H9 (cell line): ENCODE measurements around the gene ZNRF1. TPM values are rescaled to one million over a fixed set of nuclear protein-coding genes. Genes with fewer than 3 reads are reported as not detected.

Experiments
- DNase-seq: peaks from one replicate; pipeline ENCODE4 v3.0.0-alpha.2; 2017
- H2AFZ ChIP-seq: one replicate; pipeline ENCODE4 v1.6.1; 2013; ENCODE audit warnings: mild to moderate bottlenecking, low read length, control low read depth, moderate library complexity
- H2AK5ac ChIP-seq: 2 replicates; pipeline ENCODE4 v1.6.1; 2013; ENCODE audit warnings: low read length, control low read depth, mixed read lengths; ENCODE audit not compliant: insufficient read length
- H2BK120ac ChIP-seq: one replicate; pipeline ENCODE4 v1.6.1; 2013; ENCODE audit warnings: low read depth, mild to moderate bottlenecking, low read length, control low read depth, inconsistent platforms; ENCODE audit not compliant: poor library complexity, severe bottlenecking
- H2BK12ac ChIP-seq: 2 replicates; pipeline ENCODE4 v1.6.1; 2013; ENCODE audit warnings: low read length, control low read depth, mixed read lengths, low read depth; ENCODE audit not compliant: insufficient read length
- H2BK15ac ChIP-seq: 2 replicates; pipeline ENCODE4 v1.6.1; 2013; ENCODE audit warnings: low read depth, low read length, control low read depth
- H2BK20ac ChIP-seq: one replicate; pipeline ENCODE4 v1.6.1; 2013; ENCODE audit warnings: low read depth, mild to moderate bottlenecking, low read length, control low read depth, inconsistent platforms; ENCODE audit not compliant: poor library complexity, severe bottlenecking
- H2BK5ac ChIP-seq: 2 replicates; pipeline ENCODE4 v1.6.1; 2013; ENCODE audit warnings: low read length, control low read depth, mixed read lengths; ENCODE audit not compliant: insufficient read length
- H3K14ac ChIP-seq: 2 replicates; pipeline ENCODE4 v1.6.1; 2013; ENCODE audit warnings: low read length, control low read depth; ENCODE audit not compliant: insufficient read depth
- H3K18ac ChIP-seq: 2 replicates; pipeline ENCODE4 v1.6.1; 2013; ENCODE audit warnings: low read depth, mild to moderate bottlenecking, mixed read lengths, low read length, control low read depth; ENCODE audit not compliant: insufficient read length
- H3K23ac ChIP-seq: 2 replicates; pipeline ENCODE4 v1.6.1; 2013; ENCODE audit warnings: low read length, control low read depth, mixed read lengths, low read depth; ENCODE audit not compliant: insufficient read length
- H3K23me2 ChIP-seq: 2 replicates; pipeline ENCODE4 v1.6.1; 2013; ENCODE audit warnings: low read depth, mild to moderate bottlenecking, mixed read lengths, low read length, control low read depth; ENCODE audit not compliant: insufficient read length, poor library complexity, severe bottlenecking
- H3K27ac ChIP-seq: 2 replicates; pipeline ENCODE4 v1.5.1; 2013; ENCODE audit warnings: low read length, control low read depth, mixed read lengths, low read depth; ENCODE audit not compliant: insufficient read length
- H3K27me3 ChIP-seq: 2 replicates; pipeline ENCODE4 v1.6.1; 2013; ENCODE audit warnings: low read length, control low read depth, inconsistent platforms; ENCODE audit not compliant: insufficient read depth
- H3K4ac ChIP-seq: 2 replicates; pipeline ENCODE4 v1.6.1; 2013; ENCODE audit warnings: low read depth, mild to moderate bottlenecking, control low read depth, inconsistent platforms, low read length, moderate library complexity
- H3K4me1 ChIP-seq: 2 replicates; pipeline ENCODE4 v1.6.1; 2013; ENCODE audit warnings: low read length, control low read depth, inconsistent platforms; ENCODE audit not compliant: insufficient read depth
- H3K4me2 ChIP-seq: 2 replicates; pipeline ENCODE4 v1.6.1; 2013; ENCODE audit warnings: low read length, control low read depth, mixed read lengths; ENCODE audit not compliant: insufficient read length, insufficient read depth
- H3K56ac ChIP-seq: 2 replicates; pipeline ENCODE4 v1.6.1; 2013; ENCODE audit warnings: low read depth, mild to moderate bottlenecking, mixed read lengths, low read length, control low read depth; ENCODE audit not compliant: insufficient read length
- H3K79me1 ChIP-seq: 2 replicates; pipeline ENCODE4 v1.6.1; 2013; ENCODE audit warnings: low read depth, mild to moderate bottlenecking, moderate library complexity, low read length, control low read depth, inconsistent platforms; ENCODE audit not compliant: insufficient read depth, poor library complexity, severe bottlenecking
- H3K79me2 ChIP-seq: 2 replicates; pipeline ENCODE4 v1.6.1; 2013; ENCODE audit warnings: low read length, control low read depth, inconsistent platforms; ENCODE audit not compliant: insufficient read depth
- H3K9ac ChIP-seq: 2 replicates; pipeline ENCODE4 v1.6.1; 2013; ENCODE audit warnings: low read length, control low read depth, mixed read lengths; ENCODE audit not compliant: insufficient read length; ENCODE audit errors: extremely low read depth
- H3K9me3 ChIP-seq: one replicate; pipeline ENCODE4 v1.6.1; 2013; ENCODE audit warnings: low read depth, low read length, inconsistent platforms; ENCODE audit not compliant: control insufficient read depth
- H3T11ph ChIP-seq: one replicate; pipeline ENCODE4 v1.6.1; 2013; ENCODE audit warnings: mild to moderate bottlenecking, low read length, control low read depth, inconsistent platforms
- H4K20me1 ChIP-seq: one replicate; pipeline ENCODE4 v1.6.1; 2013; ENCODE audit not compliant: control insufficient read depth, insufficient read length, insufficient read depth
- H4K5ac ChIP-seq: 2 replicates; pipeline ENCODE4 v1.6.1; 2013; ENCODE audit warnings: low read depth, mild to moderate bottlenecking, mixed read lengths, low read length, control low read depth; ENCODE audit not compliant: insufficient read length
- H4K8ac ChIP-seq: replicated peaks from 2 replicates; pipeline ENCODE4 v1.6.1; 2013; ENCODE audit warnings: low read length, control low read depth, mixed read lengths, low read depth; ENCODE audit not compliant: insufficient read length
- H4K91ac ChIP-seq: 2 replicates; pipeline ENCODE4 v1.6.1; 2013; ENCODE audit warnings: low read depth, mild to moderate bottlenecking, moderate library complexity, mixed read lengths, low read length, control low read depth; ENCODE audit not compliant: insufficient read length
- H3K27ac Mint-ChIP-seq, 3 experiments: 2 replicates in 2 of 3; 3 replicates in 1 of 3; pipeline ENCODE4 v1.8.0; 2020 to 2021; ENCODE audit warnings: mixed read lengths in 3 of 3, mild to moderate bottlenecking in 1 of 3, moderate library complexity in 1 of 3
- H3K27me3 Mint-ChIP-seq: 2 replicates; pipeline ENCODE4 v1.8.0; 2021; ENCODE audit warnings: low read depth, mild to moderate bottlenecking, moderate library complexity, mixed read lengths
- H3K36me3 Mint-ChIP-seq, 3 experiments: 2 replicates in 2 of 3; 3 replicates in 1 of 3; pipeline ENCODE4 v1.8.0; 2020 to 2021; ENCODE audit warnings: low read depth in 3 of 3, mixed read lengths in 3 of 3; ENCODE audit not compliant: insufficient read depth in 1 of 3
- H3K4me1 Mint-ChIP-seq, 2 experiments: 2 replicates each; pipeline ENCODE4 v1.8.0; 2020; ENCODE audit warnings: mixed read lengths in 2 of 2
- H3K4me3 Mint-ChIP-seq, 2 experiments: 2 replicates in 1 of 2; 3 replicates in 1 of 2; pipeline ENCODE4 v1.8.0; 2020 to 2021; ENCODE audit warnings: mild to moderate bottlenecking in 2 of 2, mixed read lengths in 2 of 2, moderate library complexity in 1 of 2
- H3K9me3 Mint-ChIP-seq, 2 experiments: 2 replicates in 1 of 2; 3 replicates in 1 of 2; pipeline ENCODE4 v1.8.0; 2020; ENCODE audit warnings: mild to moderate bottlenecking in 2 of 2, mixed read lengths in 2 of 2, moderate library complexity in 1 of 2
- CTCF ChIP-seq: fragments of 200-600 bp; sonication (generic); conservative IDR thresholded peaks from 3 replicates; pipeline ENCODE4 v1.8.0; 2021; ENCODE audit warnings: antibody characterized with exemption, mild to moderate bottlenecking
- WGBS: extraction: QIAGEN DNeasy Blood & Tissue Kit; methylation state at CpG from one replicate; pipeline ENCODE4 v1.1.7; 2013; ENCODE audit warnings: missing lambda C conversion rate, low lambda C conversion rate, mixed read lengths; ENCODE audit not compliant: insufficient read length; ENCODE audit errors: extremely low coverage; 5-methylcytosine and 5-hydroxymethylcytosine counted together
- total RNA-seq: library from RNA; stranded (reverse); gene quantifications from 2 replicates; pipeline ENCODE4 v1.2.1, GENCODE V29; 2021

Gene ZNRF1
- total RNA-seq, 1 experiment from 2014 or later: 49.6 TPM

GRCh38 chr16:75143941-75144340 is 145.1 kb downstream of the ZNRF1 start:
- Mint-ChIP-seq H3K4me1 (peaks cover 0 to under 1% of the 10 kb centered on the region in 2 experiments; a peak in 3 of 4 replicates), H3K27ac (no peak overlapping the region), H3K27me3 (peaks cover 9% of the 10 kb centered on the region), H3K4me3 (no peak overlapping the region), H3K36me3 (peaks cover under 1 to 2% (median 1%) of the 10 kb centered on the region in 3 experiments; a peak in 5 of 7 replicates), H3K9me3 (peaks cover 10 to 14% of the 10 kb centered on the region in 2 experiments)
- H3K4me1 ChIP-seq: no peaks in the 10 kb centered on the region
- H3K9ac ChIP-seq: no peak overlapping the region
- H3K9me3 ChIP-seq: peaks cover 4% of the 10 kb centered on the region
- H4K20me1 ChIP-seq: no peaks in the 10 kb centered on the region
- no peak overlapping the region for H2BK15ac ChIP-seq
- no peak overlapping the region for H4K8ac ChIP-seq
- no peak overlapping the region for H3K27ac ChIP-seq
- no peak overlapping the region for H2AK5ac ChIP-seq
- H3K79me1 ChIP-seq: no peaks in the 10 kb centered on the region
- H2BK20ac ChIP-seq: no peak overlapping the region
- H4K91ac ChIP-seq: no peak overlapping the region
- H2BK120ac ChIP-seq: no peak overlapping the region
- H3K56ac ChIP-seq: no peak overlapping the region
- H3T11ph ChIP-seq: no peak overlapping the region
- no peak overlapping the region for H2AFZ ChIP-seq
- no peak overlapping the region for H2BK12ac ChIP-seq
- no CpG with 5 or more reads among the region's 6 CpGs for WGBS
- no peaks in the 10 kb centered on the region for H3K79me2 ChIP-seq
- H3K27me3 ChIP-seq: no peaks in the 10 kb centered on the region
- no peak overlapping the region for H3K4me2 ChIP-seq
- no peak overlapping the region for H3K4ac ChIP-seq
- no peaks in the 10 kb centered on the region for H3K23me2 ChIP-seq
- H3K14ac ChIP-seq: no peak overlapping the region
- no peak for TF ChIP-seq CTCF
- no peak overlapping the region for H2BK5ac ChIP-seq
- H4K5ac ChIP-seq: no peak overlapping the region
- H3K23ac ChIP-seq: no peak overlapping the region
- DNase-seq: no peak
- H3K18ac ChIP-seq: no peak overlapping the region
